GM12878 (cell line): ENCODE measurements around the gene BHLHE23. TPM values are rescaled to one million over a fixed set of nuclear protein-coding genes. Genes with fewer than 3 reads are reported as not detected.

ENCODE experiments used
- EP300 ChIP-seq, 2 experiments: fragments of 150-350 bp in 1 of 2; IDR thresholded peaks; 2 replicates each; pipeline ENCODE4 v1.6.1; 2011 to 2012; ENCODE audit warnings: low read depth in 2 of 2, low read length in 2 of 2, borderline replicate concordance in 1 of 2, improper control_type of control experiment in 1 of 2, inconsistent platforms in 1 of 2; ENCODE audit not compliant: control insufficient read depth in 1 of 2
- GABPA ChIP-seq: IDR thresholded peaks from 2 replicates; pipeline ENCODE4 v1.6.1; 2014; ENCODE audit warnings: antibody characterized with exemption, low read depth, mild to moderate bottlenecking, inconsistent platforms
- KDM1A ChIP-seq: fragments of 200-600 bp; sonication (generic); IDR thresholded peaks from 2 replicates; pipeline ENCODE4 v1.6.1; 2016; ENCODE audit warnings: borderline replicate concordance
- LARP7 ChIP-seq: fragments of 450-650 bp; IDR thresholded peaks from 2 replicates; pipeline ENCODE4 v1.6.1; 2017; ENCODE audit warnings: mild to moderate bottlenecking
- MEF2B ChIP-seq: fragments of 450-650 bp; IDR thresholded peaks from 2 replicates; pipeline ENCODE4 v1.6.1; 2018; ENCODE audit warnings: mild to moderate bottlenecking, moderate library complexity; ENCODE audit not compliant: partially characterized antibody, poor library complexity, severe bottlenecking
- NR2C2 ChIP-seq: IDR thresholded peaks from 2 replicates; pipeline ENCODE4 v1.6.1; 2011; ENCODE audit warnings: borderline replicate concordance, low read depth; ENCODE audit not compliant: control insufficient read depth, insufficient read length
- RBBP5 ChIP-seq: fragments of 200-600 bp; sonication (generic); conservative IDR thresholded peaks from 2 replicates; pipeline ENCODE4 v1.6.1; 2016
- SIX5 ChIP-seq: IDR thresholded peaks from 2 replicates; pipeline ENCODE4 v1.6.1; 2011; ENCODE audit warnings: mild to moderate bottlenecking, low read depth, low read length, moderate library complexity; ENCODE audit not compliant: severe bottlenecking
- SRF ChIP-seq, 2 experiments: IDR thresholded peaks; 2 replicates each; pipeline ENCODE4 v1.6.1; 2011; ENCODE audit warnings: low read depth in 2 of 2, low read length in 2 of 2, mild to moderate bottlenecking in 1 of 2, moderate library complexity in 1 of 2
- SUPT20H ChIP-seq: IDR thresholded peaks from 2 replicates; pipeline ENCODE4 v1.6.1; 2011; ENCODE audit warnings: low read depth, mild to moderate bottlenecking, low read length, moderate library complexity, borderline replicate concordance; ENCODE audit not compliant: control insufficient read depth
- WRNIP1 ChIP-seq: IDR thresholded peaks from 2 replicates; pipeline ENCODE4 v1.6.1; 2011; ENCODE audit warnings: low read depth, low read length, improper control_type of control experiment, borderline replicate concordance
- YBX1 ChIP-seq: fragments of 450-650 bp; IDR thresholded peaks from 2 replicates; pipeline ENCODE4 v1.6.1; 2016; ENCODE audit warnings: antibody characterized with exemption
- YY1 ChIP-seq: IDR thresholded peaks from 2 replicates; pipeline ENCODE4 v1.6.1; 2011; ENCODE audit warnings: low read depth, mild to moderate bottlenecking, low read length
- ZNF217 ChIP-seq: fragments of 450-650 bp; IDR thresholded peaks from 2 replicates; pipeline ENCODE4 v1.6.1; 2017; ENCODE audit warnings: antibody characterized with exemption, mild to moderate bottlenecking
- polyA plus RNA-seq, 11 experiments: library from polyadenylated mRNA; depleted of rRNA in 4 of 11; unstranded in 6 of 11; stranded (reverse) in 5 of 11; fragments of >200 nt; fragmentation: Nextera tagmentation in 4 of 11; fragmentation: Illumina TruSeq in 1 of 11; extraction: Ambion mirVana in 4 of 11; extraction: Trizol in 1 of 11; gene quantifications; 1 replicate in 1 of 11; 2 replicates in 10 of 11; pipeline versions ENCODE4 v1.2.1 to v1.2.3, GENCODE V29; 2011 to 2016; ENCODE audit warnings: inconsistent platforms in 2 of 11, missing spikeins in 2 of 11, low read depth in 1 of 11
- total RNA-seq, 4 experiments: library from RNA; depleted of rRNA in 3 of 4; stranded (reverse); fragments of >200 nt in 3 of 4; fragmentation: Illumina TruSeq in 1 of 4; extraction: Trizol in 1 of 4; gene quantifications; 2 replicates each; pipeline versions ENCODE4 v1.2.1 to v1.2.3, GENCODE V29; 2013 to 2021
- TF ChIP-seq, protein P1 (sequence below): IDR thresholded peaks from 2 replicates; pipeline ENCODE4 v1.6.1; 2011; ENCODE audit warnings: borderline replicate concordance, low read depth, mild to moderate bottlenecking, moderate library complexity, mixed read lengths, low read length; ENCODE audit not compliant: insufficient read depth; ENCODE audit errors: extremely low read length
- TF ChIP-seq, protein P2 (sequence below): fragments of 450-650 bp; IDR thresholded peaks from 2 replicates; pipeline ENCODE4 v1.6.1; 2017; ENCODE audit warnings: mild to moderate bottlenecking, moderate library complexity
- TF ChIP-seq, protein P3 (sequence below): fragments of 450-650 bp; IDR thresholded peaks from 2 replicates; pipeline ENCODE4 v1.6.1; 2017; ENCODE audit warnings: mild to moderate bottlenecking, low read depth, inconsistent platforms; ENCODE audit not compliant: poor library complexity, severe bottlenecking
- TF ChIP-seq, protein P4 (sequence below): fragments of 450-650 bp; IDR thresholded peaks from 2 replicates; pipeline ENCODE4 v1.6.1; 2018; ENCODE audit warnings: borderline replicate concordance, mild to moderate bottlenecking; ENCODE audit not compliant: partially characterized antibody
- TF ChIP-seq, protein P5 (sequence below): fragments of 450-650 bp; IDR thresholded peaks from 2 replicates; pipeline ENCODE4 v1.6.1; 2017; ENCODE audit warnings: low read depth, mild to moderate bottlenecking, moderate library complexity

BHLHE23 gene
- total and polyA plus RNA-seq, 10 of the 15 experiments (the other 5 are each of a cell fraction or from before 2014, with no cell fraction given), result 0.28 to 0.33 TPM; not detected in 8

DNA sequence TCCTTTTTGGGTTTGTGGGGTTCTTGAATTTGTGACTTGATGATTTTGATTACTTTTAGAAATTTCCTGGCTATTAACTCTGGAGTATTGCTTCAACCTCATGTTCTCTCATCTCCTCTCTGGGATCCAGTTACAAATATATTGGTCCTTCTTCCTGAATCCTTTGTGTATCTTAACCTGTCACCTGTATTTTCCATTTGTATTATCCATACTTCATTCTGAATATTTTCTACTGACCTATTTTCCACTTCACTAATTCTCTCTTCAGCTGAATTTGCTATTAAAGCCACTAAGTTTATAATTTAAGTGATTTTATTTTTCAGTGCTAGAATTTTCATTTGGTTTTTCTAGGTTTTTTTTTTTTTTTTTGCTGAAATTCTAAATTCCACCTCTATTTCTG, 6.4 kb upstream of the BHLHE23 start (continued):
- no peak for TF ChIP-seq MEF2B
- TF ChIP-seq YBX1, result no peak
- no peak for TF ChIP-seq EP300 (IDR thresholded peaks at IDR 0.05; ENCODE audit: borderline replicate concordance in 1 of 2, control insufficient read depth in 1 of 2, low read depth in 2 of 2, low read length in 2 of 2)
- peak; percentile 76; the same call in 1 of the 2 replicates for TF ChIP-seq KDM1A
- no peak for TF ChIP-seq YY1
- TF ChIP-seq WRNIP1, result no peak
- TF ChIP-seq GABPA, result no peak
- no peak for TF ChIP-seq LARP7
- no peak for TF ChIP-seq SUPT20H
- no peak for TF ChIP-seq SIX5
- no peak for TF ChIP-seq RBBP5
- TF ChIP-seq ZNF217, result peak; percentile 77
- TF ChIP-seq, protein P1, sequence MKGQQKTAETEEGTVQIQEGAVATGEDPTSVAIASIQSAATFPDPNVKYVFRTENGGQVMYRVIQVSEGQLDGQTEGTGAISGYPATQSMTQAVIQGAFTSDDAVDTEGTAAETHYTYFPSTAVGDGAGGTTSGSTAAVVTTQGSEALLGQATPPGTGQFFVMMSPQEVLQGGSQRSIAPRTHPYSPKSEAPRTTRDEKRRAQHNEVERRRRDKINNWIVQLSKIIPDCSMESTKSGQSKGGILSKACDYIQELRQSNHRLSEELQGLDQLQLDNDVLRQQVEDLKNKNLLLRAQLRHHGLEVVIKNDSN, result no peak
- TF ChIP-seq, protein P2, sequence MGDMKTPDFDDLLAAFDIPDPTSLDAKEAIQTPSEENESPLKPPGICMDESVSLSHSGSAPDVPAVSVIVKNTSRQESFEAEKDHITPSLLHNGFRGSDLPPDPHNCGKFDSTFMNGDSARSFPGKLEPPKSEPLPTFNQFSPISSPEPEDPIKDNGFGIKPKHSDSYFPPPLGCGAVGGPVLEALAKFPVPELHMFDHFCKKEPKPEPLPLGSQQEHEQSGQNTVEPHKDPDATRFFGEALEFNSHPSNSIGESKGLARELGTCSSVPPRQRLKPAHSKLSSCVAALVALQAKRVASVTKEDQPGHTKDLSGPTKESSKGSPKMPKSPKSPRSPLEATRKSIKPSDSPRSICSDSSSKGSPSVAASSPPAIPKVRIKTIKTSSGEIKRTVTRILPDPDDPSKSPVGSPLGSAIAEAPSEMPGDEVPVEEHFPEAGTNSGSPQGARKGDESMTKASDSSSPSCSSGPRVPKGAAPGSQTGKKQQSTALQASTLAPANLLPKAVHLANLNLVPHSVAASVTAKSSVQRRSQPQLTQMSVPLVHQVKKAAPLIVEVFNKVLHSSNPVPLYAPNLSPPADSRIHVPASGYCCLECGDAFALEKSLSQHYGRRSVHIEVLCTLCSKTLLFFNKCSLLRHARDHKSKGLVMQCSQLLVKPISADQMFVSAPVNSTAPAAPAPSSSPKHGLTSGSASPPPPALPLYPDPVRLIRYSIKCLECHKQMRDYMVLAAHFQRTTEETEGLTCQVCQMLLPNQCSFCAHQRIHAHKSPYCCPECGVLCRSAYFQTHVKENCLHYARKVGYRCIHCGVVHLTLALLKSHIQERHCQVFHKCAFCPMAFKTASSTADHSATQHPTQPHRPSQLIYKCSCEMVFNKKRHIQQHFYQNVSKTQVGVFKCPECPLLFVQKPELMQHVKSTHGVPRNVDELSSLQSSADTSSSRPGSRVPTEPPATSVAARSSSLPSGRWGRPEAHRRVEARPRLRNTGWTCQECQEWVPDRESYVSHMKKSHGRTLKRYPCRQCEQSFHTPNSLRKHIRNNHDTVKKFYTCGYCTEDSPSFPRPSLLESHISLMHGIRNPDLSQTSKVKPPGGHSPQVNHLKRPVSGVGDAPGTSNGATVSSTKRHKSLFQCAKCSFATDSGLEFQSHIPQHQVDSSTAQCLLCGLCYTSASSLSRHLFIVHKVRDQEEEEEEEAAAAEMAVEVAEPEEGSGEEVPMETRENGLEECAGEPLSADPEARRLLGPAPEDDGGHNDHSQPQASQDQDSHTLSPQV, result no peak
- TF ChIP-seq NR2C2, result no peak
- TF ChIP-seq, protein P3, sequence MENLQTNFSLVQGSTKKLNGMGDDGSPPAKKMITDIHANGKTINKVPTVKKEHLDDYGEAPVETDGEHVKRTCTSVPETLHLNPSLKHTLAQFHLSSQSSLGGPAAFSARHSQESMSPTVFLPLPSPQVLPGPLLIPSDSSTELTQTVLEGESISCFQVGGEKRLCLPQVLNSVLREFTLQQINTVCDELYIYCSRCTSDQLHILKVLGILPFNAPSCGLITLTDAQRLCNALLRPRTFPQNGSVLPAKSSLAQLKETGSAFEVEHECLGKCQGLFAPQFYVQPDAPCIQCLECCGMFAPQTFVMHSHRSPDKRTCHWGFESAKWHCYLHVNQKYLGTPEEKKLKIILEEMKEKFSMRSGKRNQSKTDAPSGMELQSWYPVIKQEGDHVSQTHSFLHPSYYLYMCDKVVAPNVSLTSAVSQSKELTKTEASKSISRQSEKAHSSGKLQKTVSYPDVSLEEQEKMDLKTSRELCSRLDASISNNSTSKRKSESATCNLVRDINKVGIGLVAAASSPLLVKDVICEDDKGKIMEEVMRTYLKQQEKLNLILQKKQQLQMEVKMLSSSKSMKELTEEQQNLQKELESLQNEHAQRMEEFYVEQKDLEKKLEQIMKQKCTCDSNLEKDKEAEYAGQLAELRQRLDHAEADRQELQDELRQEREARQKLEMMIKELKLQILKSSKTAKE, result peak; percentile 19
- TF ChIP-seq SRF (IDR thresholded peaks at IDR 0.05; ENCODE audit: low read depth in 2 of 2, low read length in 2 of 2), result no peak
- TF ChIP-seq, protein P4, sequence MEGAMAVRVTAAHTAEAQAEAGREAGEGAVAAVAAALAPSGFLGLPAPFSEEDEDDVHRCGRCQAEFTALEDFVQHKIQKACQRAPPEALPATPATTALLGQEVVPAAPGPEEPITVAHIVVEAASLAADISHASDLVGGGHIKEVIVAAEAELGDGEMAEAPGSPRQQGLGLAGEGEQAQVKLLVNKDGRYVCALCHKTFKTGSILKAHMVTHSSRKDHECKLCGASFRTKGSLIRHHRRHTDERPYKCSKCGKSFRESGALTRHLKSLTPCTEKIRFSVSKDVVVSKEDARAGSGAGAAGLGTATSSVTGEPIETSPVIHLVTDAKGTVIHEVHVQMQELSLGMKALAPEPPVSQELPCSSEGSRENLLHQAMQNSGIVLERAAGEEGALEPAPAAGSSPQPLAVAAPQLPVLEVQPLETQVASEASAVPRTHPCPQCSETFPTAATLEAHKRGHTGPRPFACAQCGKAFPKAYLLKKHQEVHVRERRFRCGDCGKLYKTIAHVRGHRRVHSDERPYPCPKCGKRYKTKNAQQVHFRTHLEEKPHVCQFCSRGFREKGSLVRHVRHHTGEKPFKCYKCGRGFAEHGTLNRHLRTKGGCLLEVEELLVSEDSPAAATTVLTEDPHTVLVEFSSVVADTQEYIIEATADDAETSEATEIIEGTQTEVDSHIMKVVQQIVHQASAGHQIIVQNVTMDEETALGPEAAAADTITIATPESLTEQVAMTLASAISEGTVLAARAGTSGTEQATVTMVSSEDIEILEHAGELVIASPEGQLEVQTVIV, result no peak
- TF ChIP-seq, protein P5, sequence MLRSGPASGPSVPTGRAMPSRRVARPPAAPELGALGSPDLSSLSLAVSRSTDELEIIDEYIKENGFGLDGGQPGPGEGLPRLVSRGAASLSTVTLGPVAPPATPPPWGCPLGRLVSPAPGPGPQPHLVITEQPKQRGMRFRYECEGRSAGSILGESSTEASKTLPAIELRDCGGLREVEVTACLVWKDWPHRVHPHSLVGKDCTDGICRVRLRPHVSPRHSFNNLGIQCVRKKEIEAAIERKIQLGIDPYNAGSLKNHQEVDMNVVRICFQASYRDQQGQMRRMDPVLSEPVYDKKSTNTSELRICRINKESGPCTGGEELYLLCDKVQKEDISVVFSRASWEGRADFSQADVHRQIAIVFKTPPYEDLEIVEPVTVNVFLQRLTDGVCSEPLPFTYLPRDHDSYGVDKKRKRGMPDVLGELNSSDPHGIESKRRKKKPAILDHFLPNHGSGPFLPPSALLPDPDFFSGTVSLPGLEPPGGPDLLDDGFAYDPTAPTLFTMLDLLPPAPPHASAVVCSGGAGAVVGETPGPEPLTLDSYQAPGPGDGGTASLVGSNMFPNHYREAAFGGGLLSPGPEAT, result no peak
